Fibroblast of skin of abdomen (primary cell): Measurements from ENCODE around the gene XDH.

Experiments used
- DNase-seq: peaks from one replicate; pipeline ENCODE4 v3.0.0-alpha.2; 2013

XDH gene

GRCh38 chr2:31328026-31328425 lies 86.5 kb downstream of the XDH start:
- no peak for DNase-seq

- no peak for DNase-seq
Measured at GRCh38 chr2:31327505-31327904, 87.0 kb downstream of the XDH start.

DNA sequence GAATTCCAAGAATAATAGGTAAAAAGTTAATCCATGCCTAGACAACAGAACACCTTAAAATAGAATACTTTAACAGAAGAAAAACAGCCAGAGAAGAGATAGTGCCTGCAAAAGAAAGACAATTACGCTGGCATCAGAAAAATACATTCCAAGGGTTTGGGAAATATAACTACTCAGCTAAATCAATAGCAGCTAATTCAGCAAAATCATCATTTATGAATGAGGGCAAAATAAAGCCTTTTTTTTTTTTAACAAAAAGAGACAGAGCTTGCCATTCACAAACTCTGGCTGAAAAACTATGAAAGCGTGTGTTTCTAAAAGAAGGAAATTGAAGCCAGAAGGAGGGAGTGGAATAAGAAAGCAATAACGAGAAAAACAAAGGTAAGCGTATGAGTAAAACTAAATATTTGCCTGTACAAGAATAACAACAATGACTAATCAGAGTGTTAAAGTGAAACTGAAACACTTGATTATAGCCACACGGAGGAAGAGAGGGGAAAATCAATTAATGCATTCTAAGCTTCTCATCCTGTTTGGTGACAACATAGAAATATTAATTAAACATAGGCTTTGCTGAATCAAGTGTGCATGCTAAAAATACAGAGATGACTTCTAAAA lies 90.4 kb downstream of the XDH start:
- no peak for DNase-seq

DNA sequence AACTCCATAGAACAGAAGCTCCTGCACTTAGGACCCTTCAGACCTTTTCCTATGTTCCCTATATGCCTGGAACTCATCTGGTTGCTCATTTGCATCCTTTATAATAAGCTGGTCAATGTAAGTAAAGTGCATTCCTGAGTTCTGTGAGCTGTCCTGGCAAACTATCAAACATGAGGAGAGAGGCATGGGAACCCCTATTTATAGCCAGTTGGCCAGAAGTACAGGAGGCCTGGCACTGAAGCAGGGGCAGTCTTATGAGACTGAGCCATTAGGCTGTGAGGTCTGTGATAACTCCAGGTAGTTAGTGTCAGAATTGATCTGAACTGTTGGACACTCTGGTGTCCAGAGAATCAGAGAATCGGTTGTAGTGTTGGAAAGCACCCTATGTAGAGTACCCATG lies 92.2 kb downstream of the XDH start:
- peak; percentile 63 for DNase-seq

GRCh38 chr2:31319406-31320175 lies 95.0 kb downstream of the XDH start:
- DNase-seq: peak; percentile 41

- peak; percentile 86 for DNase-seq
Measured at GRCh38 chr2:31318361-31319336, 95.9 kb downstream of the XDH start.

GRCh38 chr2:31317396-31317795 lies 97.1 kb downstream of the XDH start:
- no peak for DNase-seq

DNA sequence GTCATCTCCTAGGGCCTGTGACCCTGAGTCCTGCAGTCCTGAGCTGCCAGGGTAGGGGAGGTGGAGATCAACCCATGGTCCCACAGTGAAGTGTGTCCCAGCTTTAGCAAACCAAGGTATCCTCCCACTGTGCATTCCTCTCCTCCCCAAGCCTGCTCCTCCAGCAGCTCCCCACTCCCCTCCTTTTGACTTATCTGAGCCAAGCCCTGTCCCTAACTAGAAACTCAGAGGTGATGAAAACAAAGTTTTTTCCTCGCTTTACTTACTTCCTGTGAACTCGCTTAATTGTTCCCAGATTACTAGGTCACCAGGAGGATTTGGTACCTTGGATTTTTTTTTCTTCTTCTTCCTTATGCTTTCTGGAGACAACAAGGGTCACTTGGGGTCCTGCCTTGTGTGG lies 99.8 kb downstream of the XDH start:
- DNase-seq: peak; percentile 47

DNA sequence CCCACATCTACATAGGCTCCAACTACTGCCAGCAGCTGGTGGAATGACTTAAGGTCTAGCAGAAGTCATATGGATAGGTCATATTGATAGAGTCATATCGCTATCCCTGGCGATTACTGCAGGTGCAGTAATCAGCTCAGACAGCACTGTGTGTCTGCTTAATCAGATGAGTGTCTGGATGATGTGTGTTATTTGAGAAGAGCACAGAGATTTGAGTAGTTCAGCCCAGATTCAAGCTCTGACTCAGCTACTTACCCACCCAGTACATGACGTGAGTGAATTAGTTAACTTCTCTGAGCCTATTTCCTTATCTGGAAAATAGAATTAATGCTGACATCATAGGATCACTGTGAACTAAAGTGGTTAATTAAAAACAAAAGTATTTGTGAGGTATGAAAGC lies 101.6 kb downstream of the XDH start:
- peak; percentile 62 for DNase-seq

DNA sequence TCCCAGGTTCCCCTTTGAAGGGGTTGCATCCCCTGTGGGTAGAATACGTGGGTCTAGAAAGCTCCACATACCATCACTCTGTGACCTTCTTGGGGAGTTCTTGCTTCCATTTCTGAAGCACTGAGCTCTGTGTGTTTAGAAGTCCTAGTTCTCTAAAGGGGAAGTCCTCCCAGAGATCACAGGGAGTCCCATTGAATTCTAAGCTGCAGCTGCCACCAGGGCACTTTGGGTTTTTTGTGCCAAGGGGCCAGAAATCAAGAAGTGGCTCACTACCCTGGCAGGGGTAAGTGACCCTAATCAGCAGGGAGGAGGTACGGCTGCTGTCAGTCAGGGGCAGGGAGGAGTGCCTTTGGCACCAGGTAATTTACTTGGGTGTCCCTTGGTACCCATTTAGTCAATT lies 109.7 kb downstream of the XDH start:
- no peak for DNase-seq

- DNase-seq: no peak
Measured at GRCh38 chr2:31302940-31303563, 111.5 kb downstream of the XDH start.

GRCh38 chr2:31300309-31300708 lies 114.2 kb downstream of the XDH start:
- DNase-seq: no peak

DNA sequence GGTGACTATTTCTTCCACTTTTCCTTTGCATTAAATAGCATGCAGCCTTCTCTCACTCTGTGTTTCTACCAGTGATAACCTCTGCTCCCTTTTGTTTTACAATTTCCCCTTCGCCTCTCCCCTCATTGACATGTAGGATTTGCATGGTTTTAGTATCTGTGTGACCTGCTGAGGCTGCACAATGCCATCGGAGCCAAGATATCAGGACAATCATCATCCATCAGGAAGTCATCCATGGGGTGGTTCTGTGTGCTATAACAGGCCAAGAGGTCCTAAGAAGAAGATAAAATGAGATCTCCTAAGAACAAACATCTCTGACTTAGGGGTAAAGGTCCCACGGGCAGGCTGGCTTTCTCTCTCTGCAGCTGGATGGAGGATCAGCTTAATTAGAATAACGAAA lies 115.0 kb downstream of the XDH start:
- no peak for DNase-seq

DNA sequence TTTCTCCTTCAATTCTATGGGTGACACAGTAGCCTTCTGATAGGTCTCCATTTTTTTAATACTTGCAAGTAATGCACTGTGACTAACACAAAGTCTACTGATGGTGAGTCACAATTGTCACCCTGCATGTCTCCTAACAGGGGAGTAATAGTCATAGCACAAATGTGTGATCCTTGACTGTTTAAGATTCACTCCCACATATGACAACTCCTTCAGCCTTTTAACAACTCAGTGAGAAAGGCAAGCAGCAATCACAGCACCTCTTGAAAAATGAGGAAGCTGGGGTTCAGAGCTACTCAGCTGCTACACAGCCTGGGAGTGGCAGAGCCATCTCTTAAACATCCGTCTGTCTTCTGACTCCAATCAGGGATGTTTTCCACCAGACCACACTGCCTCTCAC lies 116.8 kb downstream of the XDH start:
- peak; percentile 35 for DNase-seq

- peak; percentile 42 for DNase-seq
Measured at GRCh38 chr2:31296641-31297287, 117.8 kb downstream of the XDH start.

DNA sequence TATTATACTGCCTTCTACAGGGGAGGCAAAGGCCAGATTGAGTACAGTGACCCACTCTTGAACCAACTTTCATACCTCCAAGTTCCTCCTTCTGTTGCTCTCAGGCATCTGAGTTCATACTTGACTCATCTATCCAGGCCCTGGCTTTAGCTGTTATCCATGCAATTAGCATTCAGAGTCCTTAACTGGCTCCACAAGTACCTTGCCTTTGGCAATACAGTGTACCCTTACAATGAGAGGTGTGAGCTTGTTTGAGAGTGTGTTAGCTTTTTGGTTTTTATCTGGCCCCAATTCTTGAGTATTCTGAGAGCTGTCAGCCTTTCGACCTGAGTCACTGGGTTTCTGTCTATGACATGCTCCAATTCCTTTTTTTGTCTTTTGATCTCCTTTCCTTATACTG lies 120.3 kb downstream of the XDH start:
- no peak for DNase-seq

DNA sequence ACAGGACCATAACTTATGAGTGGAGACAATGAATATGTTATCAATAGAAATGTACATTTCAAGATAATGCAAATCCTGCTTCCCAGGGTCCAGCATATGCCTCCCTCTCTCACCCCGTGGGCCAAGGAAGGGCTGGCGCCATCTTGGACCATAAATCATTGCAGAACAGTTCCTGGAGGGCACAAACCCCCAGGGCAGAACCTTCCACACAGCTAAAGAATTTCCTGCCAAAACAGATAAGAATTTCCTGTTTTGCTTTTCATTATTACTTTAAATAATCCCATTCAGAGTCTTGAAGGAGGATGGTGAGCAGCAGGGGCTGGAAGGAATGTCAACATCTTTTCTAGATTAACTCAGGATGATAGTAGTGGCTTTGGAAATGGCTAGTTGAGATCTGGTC lies 126.9 kb downstream of the XDH start:
- peak; percentile 67 for DNase-seq

- peak; percentile 54 for DNase-seq
Measured at GRCh38 chr2:31286961-31287550, 127.5 kb downstream of the XDH start.

DNA sequence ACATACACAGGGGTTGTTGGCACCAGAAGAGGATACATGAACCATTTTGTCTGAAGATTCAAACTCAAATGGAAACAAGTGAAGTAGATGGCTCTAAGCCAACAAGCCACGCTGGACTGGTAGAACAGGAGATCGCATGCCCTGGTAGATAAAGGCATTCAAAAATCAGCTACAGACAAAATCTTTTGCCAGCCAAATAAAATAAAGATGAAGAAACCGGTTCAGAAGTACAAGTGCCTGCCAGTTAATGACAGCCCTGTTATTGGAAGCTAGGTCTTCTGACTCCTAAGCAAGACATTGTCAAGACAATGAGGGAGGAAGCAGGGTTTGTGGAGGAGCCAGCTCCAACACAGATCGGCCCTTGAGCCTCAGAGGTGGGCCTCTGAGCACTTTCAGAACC lies 128.3 kb downstream of the XDH start:
- DNase-seq: no peak
